ENCODE measurements around the gene DDX1. TPM values are rescaled to one million over a fixed set of nuclear protein-coding genes. Genes with fewer than 3 reads are reported as not detected.

DDX1 gene
- total RNA-seq, 3 donors from 2014 or later = 57.4 to 72.6 (median 71.0) TPM

GRCh38 chr2:15651367-15651727 lies 59.7 kb downstream of the DDX1 start:
- H3K27ac ChIP-seq = no peak overlapping the region
- no peaks in the 10 kb centered on the region for H3K27me3 ChIP-seq
- TF ChIP-seq CTCF (IDR thresholded peaks at IDR 0.05) (no peak), POLR2A (IDR thresholded peaks at IDR 0.05) (no peak), POLR2AphosphoS5 (IDR thresholded peaks at IDR 0.05) (no peak)
- no peaks in the 10 kb centered on the region for H3K4me1 ChIP-seq
- H3K9me3 ChIP-seq = no peaks in the 10 kb centered on the region
- H3K36me3 ChIP-seq = no peaks in the 10 kb centered on the region
- no peak overlapping the region for H3K4me3 ChIP-seq
- DNase-seq (ENCODE audit: low spot score in 2 of 2) = no peak
- intact Hi-C loops (cut with DNase I; ENCODE audit: low total_unique reads) = no loop called here

- Histone ChIP-seq H3K36me3 (no peaks in the 10 kb centered on the region), H3K4me3 (no peak overlapping the region), H3K27ac (no peak overlapping the region), H3K9me3 (no peaks in the 10 kb centered on the region), H3K4me1 (no peaks in the 10 kb centered on the region), H3K27me3 (no peaks in the 10 kb centered on the region)
- intact Hi-C loops (cut with DNase I; ENCODE audit: low total_unique reads) = no loop called here
- DNase-seq (ENCODE audit: low spot score in 2 of 2) = no peak
- TF ChIP-seq POLR2AphosphoS5 (IDR thresholded peaks at IDR 0.05) (no peak), POLR2A (IDR thresholded peaks at IDR 0.05) (no peak), CTCF (IDR thresholded peaks at IDR 0.05) (no peak)
These were observed 60.6 kb downstream of the DDX1 start for GRCh38 chr2:15652252-15652651.

GRCh38 chr2:15652801-15653200 lies 61.1 kb downstream of the DDX1 start:
- TF ChIP-seq CTCF (IDR thresholded peaks at IDR 0.05) (no peak), POLR2A (IDR thresholded peaks at IDR 0.05) (no peak), POLR2AphosphoS5 (IDR thresholded peaks at IDR 0.05) (no peak)
- H3K27ac ChIP-seq = no peak overlapping the region
- no peaks in the 10 kb centered on the region for H3K9me3 ChIP-seq
- H3K27me3 ChIP-seq = no peaks in the 10 kb centered on the region
- H3K4me1 ChIP-seq = no peaks in the 10 kb centered on the region
- intact Hi-C loops (cut with DNase I; ENCODE audit: low total_unique reads) = no loop called here
- no peak for DNase-seq (ENCODE audit: low spot score in 2 of 2)
- H3K36me3 ChIP-seq = no peaks in the 10 kb centered on the region
- H3K4me3 ChIP-seq = no peak overlapping the region

GRCh38 chr2:15653806-15654726 lies 62.4 kb downstream of the DDX1 start:
- no peaks in the 10 kb centered on the region for H3K27me3 ChIP-seq
- no peaks in the 10 kb centered on the region for H3K36me3 ChIP-seq
- H3K4me1 ChIP-seq = no peaks in the 10 kb centered on the region
- intact Hi-C loops (cut with DNase I; ENCODE audit: low total_unique reads) = no loop called here
- no peak overlapping the region for H3K27ac ChIP-seq
- no peak for DNase-seq (ENCODE audit: low spot score in 2 of 2)
- H3K4me3 ChIP-seq = no peak overlapping the region
- no peaks in the 10 kb centered on the region for H3K9me3 ChIP-seq
- no peak for TF ChIP-seq POLR2A (IDR thresholded peaks at IDR 0.05)
- TF ChIP-seq CTCF (IDR thresholded peaks at IDR 0.05) = no peak
- no peak for TF ChIP-seq POLR2AphosphoS5 (IDR thresholded peaks at IDR 0.05)

- DNase-seq (ENCODE audit: low spot score in 2 of 2) = no peak
- H3K36me3 ChIP-seq = no peaks in the 10 kb centered on the region
- no peak overlapping the region for H3K4me3 ChIP-seq
- intact Hi-C loops (cut with DNase I; ENCODE audit: low total_unique reads) = no loop called here
- H3K27ac ChIP-seq = no peak overlapping the region
- no peaks in the 10 kb centered on the region for H3K27me3 ChIP-seq
- no peaks in the 10 kb centered on the region for H3K4me1 ChIP-seq
- no peak for TF ChIP-seq POLR2A (IDR thresholded peaks at IDR 0.05)
- TF ChIP-seq POLR2AphosphoS5 (IDR thresholded peaks at IDR 0.05) = no peak
- TF ChIP-seq CTCF (IDR thresholded peaks at IDR 0.05) = no peak
- no peaks in the 10 kb centered on the region for H3K9me3 ChIP-seq
These were observed 63.0 kb downstream of the DDX1 start for GRCh38 chr2:15654727-15655073.

Measured in breast epithelium (tissue), 4 donors.